ENCODE measurements around the gene OR8S1.
"Not testable (repeated sequence)": the region's sequence is repeated elsewhere in the genome, so short reads cannot be mapped to it uniquely, and the experiment has no call there.

OR8S1 gene

GRCh38 chr12:48525332-48525731 is at the start of gene OR8S1:
Gene OR8S1, plus strand, starts transcription at chr12:48525632. Its CDS starts 0 bp downstream, at chr12:48525632.
- no peak for DNase-seq

- DNase-seq: no peak
Observed at GRCh38 chr12:48482198-48482597, 43.2 kb upstream of the OR8S1 start, which contains the start of gene C12orf54. Gene C12orf54, plus strand, starts transcription at chr12:48482498. Its CDS starts 799 bp downstream, at chr12:48483297.

- DNase-seq: no peak
Observed at GRCh38 chr12:48482930-48483329, 42.5 kb upstream of the OR8S1 start.

- DNase-seq: no peak
Observed at GRCh38 chr12:48486261-48486660, 39.2 kb upstream of the OR8S1 start.

- no peak for DNase-seq
Observed at GRCh38 chr12:48486679-48487078, 38.8 kb upstream of the OR8S1 start.

GRCh38 chr12:48489012-48489411 is 36.4 kb upstream of the OR8S1 start:
- no peak for DNase-seq

- not testable (repeated sequence) for DNase-seq
Observed at GRCh38 chr12:48489456-48489855, 36.0 kb upstream of the OR8S1 start.

GRCh38 chr12:48500281-48500680 is 25.2 kb upstream of the OR8S1 start:
- not testable (repeated sequence) for DNase-seq

GRCh38 chr12:48506836-48507235 is 18.6 kb upstream of the OR8S1 start:
- DNase-seq: not testable (repeated sequence)

- DNase-seq: no peak
Observed at GRCh38 chr12:48508987-48509386, 16.4 kb upstream of the OR8S1 start.

- no peak for DNase-seq
Observed at GRCh38 chr12:48510111-48510510, 15.3 kb upstream of the OR8S1 start.

GRCh38 chr12:48512855-48513254 is 12.6 kb upstream of the OR8S1 start:
- no peak for DNase-seq

- no peak for DNase-seq
Observed at GRCh38 chr12:48514728-48515127, 10.7 kb upstream of the OR8S1 start.

- not testable (repeated sequence) for DNase-seq
Observed at GRCh38 chr12:48520381-48520780, 5.1 kb upstream of the OR8S1 start.

- DNase-seq: no peak
Observed at GRCh38 chr12:48527891-48528670, 2.6 kb downstream of the OR8S1 start.

GRCh38 chr12:48532601-48533000 is 7.2 kb downstream of the OR8S1 start:
- no peak for DNase-seq

GRCh38 chr12:48536602-48537001 is 11.2 kb downstream of the OR8S1 start:
- DNase-seq: no peak

- peak; percentile 47 for DNase-seq
Observed at GRCh38 chr12:48542300-48542928, 17.0 kb downstream of the OR8S1 start.

- no peak for DNase-seq
Observed at GRCh38 chr12:48545833-48546469, 20.5 kb downstream of the OR8S1 start.

GRCh38 chr12:48547012-48547411 is 21.6 kb downstream of the OR8S1 start:
- DNase-seq: not testable (repeated sequence)

GRCh38 chr12:48551636-48552035 is 26.2 kb downstream of the OR8S1 start:
- DNase-seq: not testable (repeated sequence)

- peak; percentile 5 for DNase-seq
Observed at GRCh38 chr12:48553666-48554343, 28.4 kb downstream of the OR8S1 start.

GRCh38 chr12:48556631-48557030 is 31.2 kb downstream of the OR8S1 start:
- DNase-seq: no peak
